ENCODE data around the gene MYH11.

MYH11 gene

GRCh38 chr16:15808071-15808470 lies 48.8 kb downstream of the MYH11 start:
- H3K4me3 ChIP-seq (ENCODE audit: low read depth, low read length) = no peak overlapping the region
- no peak for DNase-seq (ENCODE audit: low read depth)
- TF ChIP-seq MYC (IDR thresholded peaks at IDR 0.05; ENCODE audit: low read depth, low read length) (no peak), MAX (IDR thresholded peaks at IDR 0.05; ENCODE audit: low read depth, low read length) (no peak), POLR2A (IDR thresholded peaks at IDR 0.05; ENCODE audit: extremely low read depth, insufficient read length) (no peak), CTCF (IDR thresholded peaks at IDR 0.05; ENCODE audit: low read depth, low read length) (no peak)

- H3K4me3 ChIP-seq (ENCODE audit: low read depth, low read length) = no peak overlapping the region
- TF ChIP-seq CTCF (IDR thresholded peaks at IDR 0.05; ENCODE audit: low read depth, low read length) = no peak
- TF ChIP-seq MAX (IDR thresholded peaks at IDR 0.05; ENCODE audit: low read depth, low read length) = no peak
- no peak for TF ChIP-seq MYC (IDR thresholded peaks at IDR 0.05; ENCODE audit: low read depth, low read length)
- no peak for TF ChIP-seq POLR2A (IDR thresholded peaks at IDR 0.05; ENCODE audit: extremely low read depth, insufficient read length)
- DNase-seq (ENCODE audit: low read depth) = peak; percentile 39
These were observed 49.2 kb downstream of the MYH11 start for GRCh38 chr16:15807603-15808009.

GRCh38 chr16:15803618-15804017 lies 53.2 kb downstream of the MYH11 start:
- H3K4me3 ChIP-seq (ENCODE audit: low read depth, low read length) = no peak overlapping the region
- TF ChIP-seq MAX (IDR thresholded peaks at IDR 0.05; ENCODE audit: low read depth, low read length) (no peak), MYC (IDR thresholded peaks at IDR 0.05; ENCODE audit: low read depth, low read length) (no peak), CTCF (IDR thresholded peaks at IDR 0.05; ENCODE audit: low read depth, low read length) (no peak), POLR2A (IDR thresholded peaks at IDR 0.05; ENCODE audit: extremely low read depth, insufficient read length) (no peak)
- no peak for DNase-seq (ENCODE audit: low read depth)

- DNase-seq (ENCODE audit: low read depth) = no peak
- H3K4me3 ChIP-seq (ENCODE audit: low read depth, low read length) = no peak overlapping the region
- no peak for TF ChIP-seq MYC (IDR thresholded peaks at IDR 0.05; ENCODE audit: low read depth, low read length)
- TF ChIP-seq CTCF (IDR thresholded peaks at IDR 0.05; ENCODE audit: low read depth, low read length) = no peak
- no peak for TF ChIP-seq MAX (IDR thresholded peaks at IDR 0.05; ENCODE audit: low read depth, low read length)
- no peak for TF ChIP-seq POLR2A (IDR thresholded peaks at IDR 0.05; ENCODE audit: extremely low read depth, insufficient read length)
These were observed 56.9 kb downstream of the MYH11 start for GRCh38 chr16:15799851-15800495.

- H3K4me3 ChIP-seq (ENCODE audit: low read depth, low read length) = no peak overlapping the region
- TF ChIP-seq CTCF (IDR thresholded peaks at IDR 0.05; ENCODE audit: low read depth, low read length) (no peak), POLR2A (IDR thresholded peaks at IDR 0.05; ENCODE audit: extremely low read depth, insufficient read length) (no peak), MYC (IDR thresholded peaks at IDR 0.05; ENCODE audit: low read depth, low read length) (no peak), MAX (IDR thresholded peaks at IDR 0.05; ENCODE audit: low read depth, low read length) (no peak)
- no peak for DNase-seq (ENCODE audit: low read depth)
These were observed 58.2 kb downstream of the MYH11 start for GRCh38 chr16:15798671-15799070.
